Lower leg skin (tissue), 3 donors: ENCODE results near the gene NUCB2.
"Not testable (repeated sequence)": the region's sequence is repeated elsewhere in the genome, so short reads cannot be mapped to it uniquely, and the experiment has no call there.

Experiments used
- CTCF ChIP-seq, 3 donors: fragments of 450-650 bp; IDR thresholded peaks; one replicate each; pipeline ENCODE4 v1.5.1; 2016; ENCODE audit warnings: antibody characterized with exemption in 3 of 3, mild to moderate bottlenecking in 3 of 3, moderate library complexity in 2 of 3
- POLR2A ChIP-seq, 2 donors: fragments of 450-650 bp; IDR thresholded peaks; one replicate each; pipeline ENCODE4 v1.6.1; 2016 to 2017; ENCODE audit warnings: antibody characterized with exemption in 2 of 2, mild to moderate bottlenecking in 1 of 2, moderate library complexity in 1 of 2

- TF ChIP-seq POLR2A, CTCF (IDR thresholded peaks at IDR 0.05): not testable (repeated sequence)
These were observed 48.2 kb upstream of the NUCB2 start for GRCh38 chr11:17228186-17228925.
